Measurements from ENCODE around the gene IER2.
A peak's percentile ranks its signal among the peaks of the same experiment; 100 is the strongest.
"Not testable (repeated sequence)": the region's sequence is repeated elsewhere in the genome, so short reads cannot be mapped to it uniquely, and the experiment has no call there.

Gene IER2

DNA sequence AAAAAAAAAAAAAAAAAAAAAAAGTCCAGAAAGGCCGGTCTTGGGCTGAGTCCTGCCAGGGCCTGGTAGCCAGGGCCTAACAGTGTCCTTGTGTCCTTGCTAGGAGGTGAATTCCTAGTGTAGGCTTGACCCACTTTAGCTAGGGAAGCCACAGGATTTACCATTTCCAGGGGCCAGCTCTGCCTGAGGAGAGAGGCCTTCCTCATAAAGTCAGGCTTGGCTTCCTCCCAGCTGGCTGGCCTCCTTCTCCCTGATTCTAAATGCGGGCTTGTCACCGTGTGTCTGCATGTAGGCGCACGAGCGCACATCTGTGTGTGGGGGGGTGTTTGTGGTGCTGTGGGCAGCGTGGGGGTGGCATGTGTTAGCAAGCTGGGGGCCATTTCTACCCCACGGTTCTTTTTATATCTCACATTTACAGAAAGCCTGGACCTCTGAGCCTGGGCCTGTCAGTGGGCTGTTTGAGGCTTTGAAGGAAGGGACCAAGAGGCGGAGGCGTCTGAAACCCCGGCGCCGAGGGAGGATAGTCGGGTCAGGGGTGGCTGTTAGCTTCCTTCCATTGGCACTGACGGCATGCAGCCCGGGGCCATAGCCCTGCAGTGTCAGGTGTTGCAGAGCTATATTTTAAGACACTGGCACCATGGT lies 31.7 kb downstream of the IER2 start:
- peak; percentile 61 for DNase-seq (ENCODE audit: low spot score)
- in situ Hi-C loops (cut with MboI; ENCODE audit: low pct_unique_long_range_greater_than_20kb, low sequenced_read_pairs, unreplicated experiment) = no loop called here
- TF ChIP-seq CTCF (IDR thresholded peaks at IDR 0.05; ENCODE audit: extremely low read depth, insufficient read depth, missing control alignments) = no peak

DNA sequence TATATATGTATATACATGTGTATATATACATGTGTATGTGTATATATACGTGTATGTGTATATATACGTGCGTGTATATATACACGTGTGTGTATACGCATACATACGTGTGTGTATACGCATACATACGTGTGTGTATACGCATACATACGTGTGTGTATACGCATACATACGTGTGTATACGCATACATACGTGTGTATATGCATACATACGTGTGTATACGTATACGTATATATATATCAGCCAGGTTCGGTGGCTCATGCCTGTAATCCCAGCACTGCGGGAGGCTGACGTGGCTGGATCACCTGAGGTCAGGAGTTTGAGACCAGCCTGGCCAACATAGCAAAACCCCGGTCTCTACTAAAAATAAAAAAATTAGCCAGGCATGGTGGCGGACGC lies 34.7 kb downstream of the IER2 start:
- in situ Hi-C loops (cut with MboI; ENCODE audit: low pct_unique_long_range_greater_than_20kb, low sequenced_read_pairs, unreplicated experiment); DNase-seq (ENCODE audit: low spot score): not testable (repeated sequence)

GRCh38 chr19:13185763-13186657 lies 35.8 kb downstream of the IER2 start:
- in situ Hi-C loops (cut with MboI; ENCODE audit: low pct_unique_long_range_greater_than_20kb, low sequenced_read_pairs, unreplicated experiment); DNase-seq (ENCODE audit: low spot score): not testable (repeated sequence)

- DNase-seq (ENCODE audit: low spot score); in situ Hi-C loops (cut with MboI; ENCODE audit: low pct_unique_long_range_greater_than_20kb, low sequenced_read_pairs, unreplicated experiment): not testable (repeated sequence)
These were observed 36.5 kb downstream of the IER2 start for GRCh38 chr19:13186688-13187087.

- in situ Hi-C loops (cut with MboI; ENCODE audit: low pct_unique_long_range_greater_than_20kb, low sequenced_read_pairs, unreplicated experiment) = no loop called here
- no peak for DNase-seq (ENCODE audit: low spot score)
These were observed 37.2 kb downstream of the IER2 start for GRCh38 chr19:13187419-13187818.

GRCh38 chr19:13189600-13189999 lies 39.4 kb downstream of the IER2 start:
- no peak for DNase-seq (ENCODE audit: low spot score)
- TF ChIP-seq CTCF (IDR thresholded peaks at IDR 0.05; ENCODE audit: extremely low read depth, insufficient read depth, missing control alignments) = no peak
- in situ Hi-C loops (cut with MboI; ENCODE audit: low pct_unique_long_range_greater_than_20kb, low sequenced_read_pairs, unreplicated experiment) = no loop called here

More at GRCh38 chr19:13187419-13187818, 37.2 kb downstream of the IER2 start:
- TF ChIP-seq CTCF (IDR thresholded peaks at IDR 0.05; ENCODE audit: extremely low read depth, insufficient read depth, missing control alignments) = no peak

DNA sequence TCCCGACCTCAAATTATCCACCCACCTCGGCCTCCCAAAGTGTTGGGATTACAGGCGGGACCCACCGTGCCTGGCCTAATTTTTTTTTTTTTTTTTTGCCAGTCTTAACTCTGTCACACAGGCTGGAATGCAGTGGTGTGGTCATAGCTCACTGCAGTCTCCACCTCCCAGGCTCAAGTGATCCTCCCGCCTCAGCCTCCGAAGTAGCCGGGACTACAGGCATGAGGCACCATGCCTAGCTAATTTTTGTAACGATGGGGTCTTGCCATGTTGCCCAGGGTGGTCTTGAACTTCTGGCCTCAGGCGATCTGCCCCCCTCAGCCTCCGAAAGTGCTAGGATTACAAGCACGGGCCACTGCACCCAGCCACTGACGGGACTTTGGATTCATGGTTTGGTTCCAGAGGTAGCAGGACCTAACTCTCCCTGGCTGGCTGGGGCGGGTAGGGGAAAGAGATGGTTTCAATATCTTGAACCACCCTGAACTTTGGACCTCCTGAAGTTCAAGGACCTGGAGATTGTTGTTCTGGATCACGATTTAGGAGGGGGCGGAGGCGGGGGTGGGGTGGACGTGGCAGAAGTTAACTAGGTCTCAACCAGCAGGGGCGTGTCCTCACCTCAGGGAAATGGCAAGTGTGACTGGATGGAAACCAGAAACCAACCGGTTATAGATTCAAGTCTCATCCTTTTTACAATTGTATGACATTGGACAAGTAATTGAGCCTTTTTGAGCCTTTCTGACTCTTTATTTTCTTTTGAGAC lies 40.8 kb downstream of the IER2 start:
- in situ Hi-C loops (cut with MboI; ENCODE audit: low pct_unique_long_range_greater_than_20kb, low sequenced_read_pairs, unreplicated experiment) = no loop called here
- no peak for DNase-seq (ENCODE audit: low spot score)
- no peak for TF ChIP-seq CTCF (IDR thresholded peaks at IDR 0.05; ENCODE audit: extremely low read depth, insufficient read depth, missing control alignments)

DNA sequence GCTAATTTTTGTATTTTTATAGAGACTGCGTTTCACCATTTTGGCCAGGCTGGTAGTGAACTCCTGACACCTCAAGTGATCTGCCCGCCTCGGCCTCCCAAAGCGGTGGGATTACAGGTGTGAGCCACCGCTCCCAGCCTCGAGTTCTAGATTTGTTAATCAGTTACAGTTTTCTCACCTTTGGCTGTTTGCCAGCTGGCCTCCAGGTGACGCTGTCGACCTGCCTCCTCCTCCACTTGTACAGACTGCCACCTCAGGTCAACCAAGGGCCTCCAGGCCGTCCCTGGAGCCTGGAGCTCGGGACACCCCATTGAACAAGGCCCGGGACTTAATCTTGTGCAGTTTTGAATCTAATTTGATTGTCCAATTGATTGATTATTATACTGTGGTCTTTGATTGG lies 45.5 kb downstream of the IER2 start:
- peak; percentile 65 for DNase-seq (ENCODE audit: low spot score)
- TF ChIP-seq CTCF (IDR thresholded peaks at IDR 0.05; ENCODE audit: extremely low read depth, insufficient read depth, missing control alignments) = peak; percentile 78
- in situ Hi-C loops (cut with MboI; ENCODE audit: low pct_unique_long_range_greater_than_20kb, low sequenced_read_pairs, unreplicated experiment) = no loop called here
